Hematopoietic multipotent progenitor cell treated with erythropoietin and hydrocortisone succinate and interleukin-3 and kit ligand, for 4 days (in vitro differentiated cells): Measurements from ENCODE around the gene SLC16A12.
"Not testable (repeated sequence)": the region's sequence is repeated elsewhere in the genome, so short reads cannot be mapped to it uniquely, and the experiment has no call there.

Experiments used
- DNase-seq: peaks from one replicate; pipeline ENCODE4 v3.0.0-alpha.2; 2015

Gene SLC16A12

GRCh38 chr10:89414879-89415821 is 120.2 kb downstream of the SLC16A12 start:
- DNase-seq = peak; percentile 56

- DNase-seq = peak; percentile 84
Measured at GRCh38 chr10:89414146-89414878, 121.1 kb downstream of the SLC16A12 start, which contains the start of gene IFIT5. TSS of gene IFIT5 (plus strand) at chr10:89414568. CDS start at chr10:89414799, 231 bp downstream.

DNA sequence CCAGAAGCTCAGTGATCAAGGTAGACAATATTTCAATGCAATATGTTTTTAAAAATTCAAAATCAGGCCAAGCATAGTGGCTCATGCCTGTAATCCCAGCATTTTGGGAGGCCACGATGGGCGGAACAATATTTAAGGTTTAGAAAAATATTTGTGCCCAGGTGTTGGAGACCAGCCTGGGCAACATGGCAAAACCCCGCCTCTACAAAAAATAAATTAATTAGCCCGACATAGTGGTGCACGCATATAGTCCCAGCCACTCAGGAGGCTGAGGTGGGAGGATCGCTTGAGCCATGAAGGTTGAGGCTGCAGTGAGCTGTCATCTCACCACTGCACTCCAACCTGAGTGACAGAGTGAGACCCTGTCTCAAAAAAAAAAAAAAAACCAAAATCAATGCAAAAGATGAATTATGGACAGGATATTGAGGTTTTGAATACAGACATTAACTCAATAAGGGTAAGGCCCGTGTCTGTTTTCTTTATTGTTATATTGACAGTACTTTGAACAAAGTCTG is 121.9 kb downstream of the SLC16A12 start:
- DNase-seq = no peak

DNA sequence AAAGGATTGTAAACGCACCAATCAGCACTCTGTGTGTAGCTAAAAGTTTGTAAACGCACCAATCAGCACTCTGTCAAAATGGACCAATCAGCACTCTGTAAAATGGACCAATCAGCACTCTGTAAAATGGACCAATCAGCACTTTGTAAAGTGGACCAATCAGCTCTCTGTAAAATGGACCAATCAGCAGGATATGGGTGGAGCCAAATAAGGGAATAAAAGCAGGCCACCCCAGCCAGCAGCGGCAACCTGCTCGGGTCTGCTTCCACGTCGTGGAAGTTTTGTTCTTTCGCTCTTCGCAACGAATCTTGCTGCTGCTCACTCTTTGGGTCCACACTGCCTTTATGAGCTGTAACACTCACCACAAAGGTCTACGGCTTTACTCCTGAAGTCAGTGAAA is 123.1 kb downstream of the SLC16A12 start:
- DNase-seq = not testable (repeated sequence)

DNA sequence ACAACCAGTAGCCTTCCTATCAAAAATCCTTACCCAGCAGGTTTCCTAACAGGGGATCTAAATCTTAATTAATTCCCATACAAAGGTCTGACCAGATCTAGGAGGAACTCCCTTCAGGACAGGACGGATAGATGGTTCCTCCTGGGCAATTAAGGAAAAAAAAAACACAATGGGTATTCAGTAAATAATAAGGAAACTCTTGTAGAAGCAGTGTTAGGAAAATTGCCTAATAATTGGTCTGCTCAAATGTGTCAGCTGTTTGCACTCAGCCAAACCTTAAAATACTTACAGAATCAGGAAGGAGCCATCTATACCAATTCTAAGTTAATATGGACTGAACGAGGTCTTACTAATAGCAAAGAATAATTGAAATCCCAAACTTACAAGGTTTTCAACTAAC is 124.3 kb downstream of the SLC16A12 start:
- DNase-seq = not testable (repeated sequence)

GRCh38 chr10:89410551-89410950 is 124.8 kb downstream of the SLC16A12 start:
- not testable (repeated sequence) for DNase-seq

GRCh38 chr10:89409282-89409681 is 126.1 kb downstream of the SLC16A12 start:
- DNase-seq = not testable (repeated sequence)

DNA sequence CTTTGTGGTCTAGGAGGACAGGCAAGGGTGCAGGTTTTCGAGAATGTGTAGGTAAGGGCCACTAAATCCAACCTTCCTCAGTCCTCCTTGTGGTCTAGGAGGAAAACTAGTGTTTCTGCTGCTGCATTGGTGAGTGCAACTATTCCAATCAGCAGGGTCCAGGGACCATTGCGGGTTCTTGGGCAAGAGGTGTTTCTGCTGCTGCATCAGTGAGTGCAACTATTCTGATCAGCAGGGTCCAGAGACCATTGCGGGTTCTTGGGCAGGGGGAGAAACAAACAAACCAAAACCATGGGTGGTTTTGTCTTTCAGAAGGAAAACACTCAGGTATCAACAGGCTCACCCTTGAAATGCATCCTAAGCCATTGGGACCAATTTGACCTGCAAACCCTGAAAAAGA is 127.6 kb downstream of the SLC16A12 start:
- not testable (repeated sequence) for DNase-seq

DNA sequence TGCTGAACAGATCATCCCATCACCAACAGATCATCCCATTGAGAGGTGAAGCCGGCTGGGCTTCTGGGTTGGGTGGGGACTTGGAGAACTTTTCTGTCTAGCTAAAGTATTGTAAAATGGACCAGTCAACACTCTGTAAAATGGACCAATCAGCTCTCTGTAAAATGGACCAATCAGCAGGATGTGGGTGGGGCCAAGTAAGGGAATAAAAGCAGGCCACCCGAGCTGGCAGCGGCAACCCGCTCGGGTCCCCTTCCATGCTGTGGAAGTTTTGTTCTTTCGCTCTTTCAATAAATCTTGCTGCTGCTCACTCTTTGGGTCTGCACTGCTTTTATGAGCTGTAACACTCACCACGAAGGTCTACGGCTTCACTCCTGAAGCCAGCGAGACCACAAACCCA is 129.2 kb downstream of the SLC16A12 start:
- not testable (repeated sequence) for DNase-seq

- DNase-seq = peak; percentile 31
Measured at GRCh38 chr10:89404104-89405047, 131.0 kb downstream of the SLC16A12 start.

DNA sequence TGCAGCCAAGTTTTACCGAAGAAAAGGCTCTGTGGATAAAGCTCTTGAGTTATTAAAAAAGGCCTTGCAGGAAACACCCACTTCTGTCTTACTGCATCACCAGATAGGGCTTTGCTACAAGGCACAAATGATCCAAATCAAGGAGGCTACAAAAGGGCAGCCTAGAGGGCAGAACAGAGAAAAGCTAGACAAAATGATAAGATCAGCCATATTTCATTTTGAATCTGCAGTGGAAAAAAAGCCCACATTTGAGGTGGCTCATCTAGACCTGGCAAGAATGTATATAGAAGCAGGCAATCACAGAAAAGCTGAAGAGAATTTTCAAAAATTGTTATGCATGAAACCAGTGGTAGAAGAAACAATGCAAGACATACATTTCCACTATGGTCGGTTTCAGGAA is 132.4 kb downstream of the SLC16A12 start:
- DNase-seq = no peak

DNA sequence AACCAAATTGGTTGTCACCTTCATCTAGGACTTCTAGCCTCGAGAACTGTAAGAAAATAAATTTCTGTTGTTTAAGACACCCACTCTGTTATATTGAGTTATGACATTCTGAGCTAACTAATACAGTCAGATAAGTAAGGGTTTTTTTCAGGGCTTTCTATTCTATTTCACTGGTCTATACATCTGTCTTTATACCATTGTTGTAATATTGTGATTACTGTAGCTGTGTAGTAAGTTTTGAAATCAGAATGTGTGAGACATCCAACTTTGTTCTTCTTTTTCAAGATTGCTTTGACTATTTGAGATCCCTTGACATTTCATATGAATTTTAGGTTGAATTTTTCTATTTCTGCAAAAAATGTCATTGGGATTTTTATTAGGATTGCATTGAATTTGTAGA is 135.4 kb downstream of the SLC16A12 start:
- no peak for DNase-seq

GRCh38 chr10:89398003-89398749 is 137.2 kb downstream of the SLC16A12 start:
- DNase-seq = no peak

DNA sequence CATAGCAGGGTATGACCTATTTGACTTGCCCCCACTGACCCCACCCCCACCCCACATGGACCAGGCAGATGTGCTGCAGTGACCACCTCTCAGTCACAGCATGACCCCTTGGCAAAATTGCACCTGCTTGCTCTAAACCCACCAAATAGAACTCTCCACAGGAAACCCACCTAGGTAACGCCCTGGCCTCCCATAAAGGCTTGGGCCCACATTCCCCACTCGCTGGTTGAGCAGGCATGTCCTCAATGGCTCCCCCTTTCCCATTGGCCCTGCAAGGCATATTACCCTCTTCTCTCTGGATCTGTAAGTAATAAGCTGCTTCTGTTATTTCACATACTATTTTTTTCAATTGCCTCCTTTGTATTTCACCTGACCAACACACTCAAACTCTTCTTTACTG is 140.3 kb downstream of the SLC16A12 start:
- DNase-seq = no peak

GRCh38 chr10:89393898-89394297 is 141.5 kb downstream of the SLC16A12 start:
- DNase-seq = no peak

DNA sequence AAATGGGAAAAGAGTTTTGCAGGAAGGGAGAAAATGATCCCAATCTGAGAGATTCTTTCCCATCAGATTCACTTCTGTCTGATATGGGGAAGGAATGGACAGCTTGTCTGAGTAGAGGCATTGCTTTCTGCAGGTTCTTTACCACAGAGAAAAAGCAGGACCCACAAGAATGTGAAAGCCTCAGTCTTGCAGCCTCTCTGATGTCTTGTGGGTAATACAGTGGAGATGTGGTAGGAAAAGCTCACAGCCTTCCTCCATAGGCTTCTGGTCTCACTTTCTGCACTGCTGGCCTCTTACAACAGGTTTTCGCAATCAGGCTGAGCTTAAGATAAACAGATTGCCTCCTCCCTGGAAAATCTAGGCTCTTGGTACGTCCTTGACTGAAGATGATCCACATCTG is 142.4 kb downstream of the SLC16A12 start:
- peak; percentile 61 for DNase-seq

DNA sequence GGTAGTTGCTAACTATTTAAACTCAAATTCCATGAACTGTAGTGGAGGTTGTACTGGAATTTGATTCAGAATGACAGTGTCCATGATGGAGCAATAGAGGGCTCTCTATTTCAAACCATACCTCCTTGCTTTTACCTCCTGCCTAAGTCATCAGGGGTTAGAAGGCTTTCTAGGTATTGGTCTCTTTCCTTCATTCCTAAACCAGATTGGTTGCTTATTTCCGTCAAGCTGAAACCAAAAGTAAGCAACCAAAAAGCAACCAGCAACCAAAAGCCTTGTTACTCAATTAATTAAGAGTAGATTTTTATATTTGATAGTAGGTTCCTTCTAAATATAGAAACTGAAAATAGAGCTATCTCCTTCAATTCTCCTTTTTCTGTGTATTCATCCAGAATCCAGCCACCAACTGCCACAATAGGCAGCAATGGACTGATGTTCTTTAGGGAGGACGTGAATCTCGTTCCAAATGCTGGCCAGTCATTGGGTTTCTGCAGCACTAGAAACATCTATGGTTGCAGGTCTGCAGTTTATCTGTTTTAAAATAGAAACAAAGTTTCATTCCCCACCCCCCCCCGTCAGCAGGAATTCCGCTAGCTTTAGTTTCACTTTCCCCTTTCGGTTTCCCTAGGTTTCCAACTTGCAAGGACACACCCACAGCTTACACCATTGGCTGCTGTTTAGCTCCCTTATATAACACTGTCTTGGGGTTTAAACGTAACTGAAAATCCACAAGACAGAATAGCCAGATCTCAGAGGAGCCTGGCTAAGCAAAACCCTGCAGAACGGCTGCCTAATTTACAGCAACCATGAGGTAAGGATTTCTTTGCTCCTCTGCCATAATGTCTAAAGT is 143.3 kb downstream of the SLC16A12 start, which contains the start of gene IFIT1:
IFIT1 (plus strand) TSS at position 717 of the 850 bp plus-strand sequence; CDS start at position 807, 90 bp downstream.
- DNase-seq = peak; percentile 91

DNA sequence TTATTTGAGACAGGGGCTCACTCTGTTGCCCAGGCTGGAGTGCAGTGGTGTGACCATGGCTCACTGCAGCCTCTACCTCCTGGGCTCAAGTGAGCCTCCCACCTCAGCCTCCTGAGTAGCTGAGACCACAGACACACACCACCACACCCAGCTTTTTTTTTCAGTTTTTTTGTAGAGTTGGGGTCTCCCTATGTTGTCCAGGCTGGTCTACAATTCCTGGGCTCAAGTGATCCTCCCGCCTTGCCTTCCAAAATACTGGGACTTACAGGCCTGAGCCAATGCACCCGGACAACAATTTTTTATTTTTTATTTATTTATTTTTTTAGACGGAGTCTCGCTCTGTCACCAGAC is 144.2 kb downstream of the SLC16A12 start:
- not testable (repeated sequence) for DNase-seq

DNA sequence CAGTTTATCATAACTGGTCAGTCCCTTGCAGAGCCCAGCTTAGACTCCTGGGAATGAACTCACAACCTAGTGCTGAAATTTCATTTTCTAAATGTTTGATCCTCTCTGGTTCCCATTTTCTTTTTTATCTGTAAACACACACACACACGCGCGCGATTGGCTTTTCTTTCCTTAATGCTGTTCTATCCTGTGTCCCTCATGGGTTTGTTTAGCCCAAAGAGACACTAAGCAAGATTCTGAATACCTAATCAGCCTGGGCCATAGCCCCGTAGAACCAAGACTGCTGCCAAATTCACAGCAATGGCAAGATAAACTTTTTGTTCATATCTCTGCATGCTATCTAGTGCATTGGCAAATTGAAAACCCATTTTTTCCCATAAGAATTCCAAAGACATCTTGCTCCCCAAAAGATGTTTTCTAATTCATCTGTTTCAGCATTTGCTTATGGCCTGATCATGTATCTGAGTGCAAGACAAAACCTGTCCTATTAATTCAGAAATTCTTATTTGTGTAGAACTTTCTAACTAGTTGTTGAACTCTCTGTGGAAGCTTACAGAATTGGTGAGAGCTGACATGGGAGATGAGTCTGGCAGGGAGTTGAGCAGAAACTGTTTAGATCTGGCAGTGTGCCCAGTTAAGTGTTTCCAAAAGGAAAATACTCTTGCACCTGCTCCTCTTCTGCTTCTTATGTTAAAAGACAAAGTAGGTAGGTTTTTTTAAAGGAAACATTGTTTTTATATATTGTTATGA is 144.7 kb downstream of the SLC16A12 start:
- peak; percentile 55 for DNase-seq

GRCh38 chr10:89389254-89389653 is 146.1 kb downstream of the SLC16A12 start:
- DNase-seq = peak; percentile 74
